Mesothelial cell of epicardium (in vitro differentiated cells): ENCODE results near the gene PFDN1. TPM values are rescaled to one million over a fixed set of nuclear protein-coding genes. Genes with fewer than 3 reads are reported as not detected.

Experiments used
- DNase-seq, 2 experiments: peaks; one replicate each; pipeline ENCODE4 v3.0.0; 2021; ENCODE audit warnings: low spot score in 2 of 2; ENCODE audit not compliant: unreplicated experiment in 2 of 2
- H3K27ac Mint-ChIP-seq: 2 replicates; pipeline ENCODE4 v1.8.0; 2021; ENCODE audit warnings: mixed read lengths
- H3K27me3 Mint-ChIP-seq: 2 replicates; pipeline ENCODE4 v1.8.0; 2021; ENCODE audit warnings: low read depth, mixed read lengths
- H3K36me3 Mint-ChIP-seq: 2 replicates; pipeline ENCODE4 v1.8.0; 2021; ENCODE audit warnings: mixed read lengths
- H3K4me1 Mint-ChIP-seq: 2 replicates; pipeline ENCODE4 v1.8.0; 2021; ENCODE audit warnings: mixed read lengths
- H3K4me3 Mint-ChIP-seq: 2 replicates; pipeline ENCODE4 v1.8.0; 2021; ENCODE audit warnings: mild to moderate bottlenecking, moderate library complexity, mixed read lengths
- H3K9me3 Mint-ChIP-seq: 2 replicates; pipeline ENCODE4 v1.8.0; 2021; ENCODE audit warnings: mixed read lengths
- total RNA-seq: library from RNA; stranded (reverse); gene quantifications from 3 replicates; pipeline ENCODE4 v1.2.1, GENCODE V29; 2021
- TF ChIP-seq, protein P1 (sequence below): fragments of 200-600 bp; sonication (generic); IDR thresholded peaks from one replicate; pipeline ENCODE4 v1.5.0; 2021; ENCODE audit warnings: antibody characterized with exemption; ENCODE audit not compliant: unreplicated experiment

The PFDN1 gene
- total RNA-seq, 1 donor from 2014 or later: 57.2 TPM

DNA sequence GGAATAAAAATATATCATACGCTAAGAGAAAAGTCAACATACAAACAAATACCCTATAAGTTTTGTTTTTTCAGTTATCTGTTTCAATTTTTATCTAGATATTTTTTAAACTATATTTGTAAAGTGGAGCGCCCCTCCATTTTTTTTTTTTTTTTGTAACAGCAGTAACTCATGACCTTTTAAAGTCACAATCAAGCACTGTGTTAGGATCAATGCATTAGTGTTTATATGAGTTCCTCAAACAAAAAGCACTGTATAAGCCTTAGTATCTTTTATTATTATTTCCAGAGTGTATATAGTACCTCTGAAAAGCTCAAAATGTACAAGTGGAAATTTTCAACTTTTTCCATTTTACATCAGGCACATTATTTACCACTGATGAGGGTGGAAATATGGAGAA, 20.6 kb downstream of the PFDN1 start:
- Mint-ChIP-seq H3K9me3 (peaks cover 4% of the 10 kb centered on the region), H3K4me1 (no peaks in the 10 kb centered on the region), H3K27me3 (no peaks in the 10 kb centered on the region), H3K27ac (no peak overlapping the region), H3K36me3 (peaks cover 11% of the 10 kb centered on the region), H3K4me3 (no peak overlapping the region)
- TF ChIP-seq, protein P1, sequence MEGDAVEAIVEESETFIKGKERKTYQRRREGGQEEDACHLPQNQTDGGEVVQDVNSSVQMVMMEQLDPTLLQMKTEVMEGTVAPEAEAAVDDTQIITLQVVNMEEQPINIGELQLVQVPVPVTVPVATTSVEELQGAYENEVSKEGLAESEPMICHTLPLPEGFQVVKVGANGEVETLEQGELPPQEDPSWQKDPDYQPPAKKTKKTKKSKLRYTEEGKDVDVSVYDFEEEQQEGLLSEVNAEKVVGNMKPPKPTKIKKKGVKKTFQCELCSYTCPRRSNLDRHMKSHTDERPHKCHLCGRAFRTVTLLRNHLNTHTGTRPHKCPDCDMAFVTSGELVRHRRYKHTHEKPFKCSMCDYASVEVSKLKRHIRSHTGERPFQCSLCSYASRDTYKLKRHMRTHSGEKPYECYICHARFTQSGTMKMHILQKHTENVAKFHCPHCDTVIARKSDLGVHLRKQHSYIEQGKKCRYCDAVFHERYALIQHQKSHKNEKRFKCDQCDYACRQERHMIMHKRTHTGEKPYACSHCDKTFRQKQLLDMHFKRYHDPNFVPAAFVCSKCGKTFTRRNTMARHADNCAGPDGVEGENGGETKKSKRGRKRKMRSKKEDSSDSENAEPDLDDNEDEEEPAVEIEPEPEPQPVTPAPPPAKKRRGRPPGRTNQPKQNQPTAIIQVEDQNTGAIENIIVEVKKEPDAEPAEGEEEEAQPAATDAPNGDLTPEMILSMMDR: no peak
- no peak for DNase-seq

DNA sequence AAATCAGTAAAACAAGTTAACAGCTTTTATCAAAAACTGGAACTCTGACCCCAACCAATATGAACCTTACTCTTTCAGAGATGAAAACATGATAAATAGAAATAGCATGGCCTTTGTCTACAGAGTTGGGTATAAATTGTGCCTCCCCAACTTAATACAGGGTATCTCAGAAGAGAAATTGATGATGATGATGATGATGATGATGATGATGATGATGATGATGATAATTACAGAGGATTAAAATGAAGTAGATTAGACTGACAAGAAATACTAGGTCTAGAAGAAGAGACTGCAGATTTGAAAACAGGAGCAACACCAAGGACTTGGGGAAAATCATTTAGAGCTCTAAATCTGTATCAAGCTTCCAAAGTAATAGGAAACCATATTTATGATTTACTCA, 27.1 kb downstream of the PFDN1 start:
- no peak overlapping the region for H3K27ac Mint-ChIP-seq

DNA sequence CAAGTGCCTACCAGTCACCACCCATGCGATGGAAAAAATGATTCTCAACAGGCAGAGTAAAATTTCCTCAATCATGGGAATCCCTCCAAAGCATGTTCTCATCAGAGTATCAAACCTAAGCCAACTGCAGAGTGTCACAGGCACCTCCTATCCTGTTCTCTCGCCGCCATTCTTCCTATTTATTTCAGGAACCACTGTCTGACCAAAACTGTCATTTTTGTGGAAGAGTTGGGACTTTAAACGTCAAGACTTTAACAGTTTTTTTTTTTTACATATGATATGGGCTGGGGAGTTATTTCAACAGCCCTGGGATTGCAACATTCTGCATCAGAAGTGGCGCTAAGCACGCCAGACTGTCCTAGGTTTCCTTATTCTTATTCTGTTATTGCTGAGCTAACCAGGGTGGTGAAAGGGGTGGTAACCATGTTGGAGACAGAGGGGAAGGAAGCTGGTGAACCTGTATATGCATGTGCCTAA, 29.5 kb downstream of the PFDN1 start:
- no peak for DNase-seq
- peaks cover 28% of the 10 kb centered on the region for H3K36me3 Mint-ChIP-seq
- no peak overlapping the region for H3K27ac Mint-ChIP-seq
- peaks cover 4% of the 10 kb centered on the region for H3K9me3 Mint-ChIP-seq
- no peaks in the 10 kb centered on the region for H3K4me1 Mint-ChIP-seq
- H3K27me3 Mint-ChIP-seq: no peaks in the 10 kb centered on the region
- no peak overlapping the region for H3K4me3 Mint-ChIP-seq
- TF ChIP-seq, protein P1: no peak

More for the DNA sequence above, 27.1 kb downstream of the PFDN1 start:
- no peaks in the 10 kb centered on the region for H3K27me3 Mint-ChIP-seq
- peaks cover 4% of the 10 kb centered on the region for H3K9me3 Mint-ChIP-seq
- DNase-seq: no peak
- H3K36me3 Mint-ChIP-seq: peaks cover 32% of the 10 kb centered on the region
- H3K4me3 Mint-ChIP-seq: no peak overlapping the region
- no peaks in the 10 kb centered on the region for H3K4me1 Mint-ChIP-seq
- TF ChIP-seq, protein P1: no peak

DNA sequence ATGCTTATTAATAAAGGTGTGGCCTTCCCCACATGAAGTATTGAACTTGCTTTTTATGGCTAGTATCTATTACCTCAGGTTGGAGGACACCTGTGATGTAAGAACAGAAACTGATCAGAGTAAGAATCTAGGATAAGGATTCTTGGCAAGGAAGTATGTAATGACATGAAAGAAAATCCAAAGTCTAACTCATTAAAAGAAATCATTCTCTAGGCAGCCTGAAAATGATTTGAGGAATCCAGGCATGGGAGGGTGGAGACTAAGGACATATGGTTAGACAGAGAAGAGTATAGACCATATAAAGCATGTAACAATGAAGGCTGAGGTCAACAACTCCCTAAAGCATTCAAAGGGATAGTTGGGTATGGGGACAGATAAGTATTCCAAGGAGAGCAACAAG, 32.9 kb downstream of the PFDN1 start:
- H3K27ac Mint-ChIP-seq: no peak overlapping the region
- H3K27me3 Mint-ChIP-seq: no peaks in the 10 kb centered on the region
- H3K4me3 Mint-ChIP-seq: no peak overlapping the region
- no peaks in the 10 kb centered on the region for H3K9me3 Mint-ChIP-seq
- TF ChIP-seq, protein P1: no peak
- DNase-seq: no peak
- peaks cover 7% of the 10 kb centered on the region for H3K4me1 Mint-ChIP-seq
- H3K36me3 Mint-ChIP-seq: peaks cover 10% of the 10 kb centered on the region

DNA sequence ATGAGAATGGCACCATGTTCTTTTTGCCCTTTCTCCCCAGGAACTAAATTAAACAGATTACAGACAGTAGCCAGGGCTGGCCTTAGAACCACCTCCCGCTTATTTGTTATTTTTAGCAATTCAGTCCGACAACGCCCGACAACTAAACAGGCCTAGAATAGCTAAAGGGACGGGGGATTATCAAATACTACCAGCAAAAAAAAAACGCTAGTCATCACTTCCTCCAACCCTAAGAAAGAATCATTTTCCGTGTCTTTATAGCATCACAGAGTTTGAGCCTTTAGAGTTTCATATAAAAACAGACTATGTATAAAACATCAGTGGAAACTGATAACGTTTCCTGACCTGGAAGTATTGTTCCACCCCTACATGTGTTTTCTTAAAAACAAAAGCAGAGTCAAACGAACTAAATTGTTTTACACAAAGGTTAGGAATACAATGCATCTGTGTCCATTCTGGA, 35.3 kb downstream of the PFDN1 start:
- no peak for DNase-seq
- H3K4me3 Mint-ChIP-seq: no peak overlapping the region
- no peaks in the 10 kb centered on the region for H3K27me3 Mint-ChIP-seq
- peaks cover 7% of the 10 kb centered on the region for H3K4me1 Mint-ChIP-seq
- TF ChIP-seq, protein P1: no peak
- peaks cover 5% of the 10 kb centered on the region for H3K36me3 Mint-ChIP-seq
- H3K27ac Mint-ChIP-seq: peak overlapping the region; percentile 37
- no peaks in the 10 kb centered on the region for H3K9me3 Mint-ChIP-seq

DNA sequence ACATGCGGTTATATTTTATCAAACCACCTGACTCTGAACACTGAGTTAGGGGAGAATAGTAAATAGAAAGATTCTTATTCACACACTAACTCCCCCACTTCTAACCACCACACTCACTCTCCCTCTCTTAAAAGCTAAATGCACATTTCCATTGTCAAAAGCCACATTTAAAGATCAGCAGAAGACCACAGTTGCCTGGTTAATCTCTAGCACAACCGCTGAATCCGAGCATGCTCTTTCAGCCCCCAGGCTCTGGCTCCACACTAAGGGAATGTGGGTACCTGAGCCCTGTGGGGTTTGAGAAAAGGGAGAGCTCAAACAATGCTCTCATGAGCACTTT, 35.7 kb downstream of the PFDN1 start:
- Mint-ChIP-seq H3K4me3 (no peak overlapping the region), H3K36me3 (peaks cover 9% of the 10 kb centered on the region), H3K9me3 (no peaks in the 10 kb centered on the region), H3K27me3 (no peaks in the 10 kb centered on the region), H3K27ac (peak overlapping the region; percentile 37), H3K4me1 (peaks cover 7% of the 10 kb centered on the region)
- DNase-seq: no peak
- TF ChIP-seq, protein P1: no peak
